Occipital lobe (tissue), 3 donors: ENCODE results near the gene GOLM1. TPM values are rescaled to one million over a fixed set of nuclear protein-coding genes. Genes with fewer than 3 reads are reported as not detected.

ENCODE experiments used
- DNase-seq: peaks from one replicate; lab custom pipeline; 2025; lab: John Stamatoyannopoulos, UW
- small RNA-seq: library from RNA; depleted of rRNA; stranded (forward); fragments of <200 nt; gene quantifications from one replicate; pipeline ENCODE3, GENCODE V24; 2014
- total RNA-seq: library from RNA; depleted of rRNA; stranded (reverse); fragments of >200 nt; gene quantifications from one replicate; pipeline ENCODE4 v1.2.3, GENCODE V29; 2014

Gene GOLM1
- total RNA-seq, 1 donor from 2014 or later, result 75.5 TPM

DNA sequence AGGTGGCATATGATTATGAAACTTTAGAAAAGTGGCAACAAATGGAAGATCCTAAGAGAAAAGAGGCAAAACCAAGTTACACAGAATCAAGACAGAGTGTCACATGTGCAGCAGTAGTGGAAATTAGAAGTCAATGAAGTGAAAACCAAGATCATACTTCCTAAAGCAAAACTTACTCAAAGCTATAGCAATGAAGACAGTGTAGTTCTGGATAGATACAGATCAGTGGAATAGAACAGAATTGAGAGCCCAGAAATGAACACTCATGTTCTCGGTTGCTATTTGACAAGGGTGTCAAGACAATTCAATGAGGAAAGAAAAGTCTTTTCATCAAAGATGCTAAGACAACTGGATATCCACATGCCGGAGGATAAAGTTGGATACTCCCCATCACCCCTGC, 114.9 kb downstream of the GOLM1 start:
- DNase-seq, result no peak

GRCh38 chr9:85981369-85981768, 118.0 kb downstream of the GOLM1 start:
- no peak for DNase-seq

GRCh38 chr9:85978496-85978895, 120.9 kb downstream of the GOLM1 start:
- DNase-seq, result no peak

Small RNA genes lying within 50 kb of the gene (small RNA-seq; reads per million reads assigned to genes)
- gene AL161447.1, result not detected

Other genes with a start within 250 kb of the GOLM1 start
- 67.1 TPM for gene NAA35, start 158.4 kb downstream of the GOLM1 start, total RNA-seq
- gene C9orf153, start 160.1 kb upstream of the GOLM1 start, total RNA-seq, result 0.62 TPM
- gene ISCA1, start 183.0 kb upstream of the GOLM1 start, total RNA-seq, result 94.2 TPM